Vagina (tissue), 2 donors: ENCODE results near the gene ARL10. TPM values are rescaled to one million over a fixed set of nuclear protein-coding genes. Genes with fewer than 3 reads are reported as not detected.
"Not testable (repeated sequence)": the region's sequence is repeated elsewhere in the genome, so short reads cannot be mapped to it uniquely, and the experiment has no call there.

ENCODE experiments used
- DNase-seq, 2 donors: peaks; one replicate each; pipeline ENCODE4 v3.0.0-alpha.2; 2017; ENCODE audit errors: extremely low spot score in 2 of 2
- H3K27ac ChIP-seq: fragments of 200-600 bp; sonication (generic); one replicate; pipeline ENCODE4 v1.5.1; 2019
- H3K27me3 ChIP-seq: fragments of 200-600 bp; sonication (generic); one replicate; pipeline ENCODE4 v1.5.1; 2019
- H3K36me3 ChIP-seq, 2 donors: fragments of 200-600 bp; sonication (generic); one replicate each; pipeline ENCODE4 v1.5.1; 2017 to 2019
- H3K4me1 ChIP-seq: fragments of 200-600 bp; sonication (generic); one replicate; pipeline ENCODE4 v1.5.1; 2019
- H3K4me3 ChIP-seq, 2 donors: fragments of 200-600 bp; sonication (generic); 1 replicate in 1 of 2; 2 replicates in 1 of 2; pipeline ENCODE4 v1.5.1; 2016 to 2019
- H3K9me3 ChIP-seq: fragments of 200-600 bp; sonication (generic); one replicate; pipeline ENCODE4 v1.5.1; 2019
- POLR2A ChIP-seq, 2 donors: fragments of 450-650 bp; IDR thresholded peaks; one replicate each; pipeline ENCODE4 v1.6.1; 2017; ENCODE audit warnings: antibody characterized with exemption in 2 of 2, mild to moderate bottlenecking in 2 of 2, moderate library complexity in 2 of 2
- POLR2AphosphoS5 ChIP-seq, 2 donors: sonication (generic); formaldehyde crosslinking; IDR thresholded peaks; one replicate each; pipeline ENCODE4 v1.9.0; 2017; ENCODE audit warnings: antibody characterized with exemption in 2 of 2, mild to moderate bottlenecking in 2 of 2, low read depth in 1 of 2; ENCODE audit not compliant: insufficient read depth in 1 of 2
- intact Hi-C: fragments of 100-400 bp; cut with DNase I; formaldehyde crosslinking; loops from one replicate; pipeline ENCODE4 v1.15.1; 2023
- total RNA-seq: library from RNA; depleted of rRNA; stranded (reverse); fragments of >200 nt; gene quantifications from one replicate; pipeline ENCODE4 v1.2.3, GENCODE V29; 2016
- TF ChIP-seq, protein P1 (sequence below), 3 experiments: fragments of 450-650 bp in 2 of 3; fragments of 200-600 bp in 1 of 3; sonication (generic) in 1 of 3; IDR thresholded peaks; one replicate each; pipeline ENCODE4 v1.5.1; 2017 to 2019; ENCODE audit warnings: antibody characterized with exemption in 3 of 3, mild to moderate bottlenecking in 2 of 3, moderate library complexity in 2 of 3

ARL10 gene
- total RNA-seq, 1 donor from 2014 or later, result 9.8 TPM

DNA sequence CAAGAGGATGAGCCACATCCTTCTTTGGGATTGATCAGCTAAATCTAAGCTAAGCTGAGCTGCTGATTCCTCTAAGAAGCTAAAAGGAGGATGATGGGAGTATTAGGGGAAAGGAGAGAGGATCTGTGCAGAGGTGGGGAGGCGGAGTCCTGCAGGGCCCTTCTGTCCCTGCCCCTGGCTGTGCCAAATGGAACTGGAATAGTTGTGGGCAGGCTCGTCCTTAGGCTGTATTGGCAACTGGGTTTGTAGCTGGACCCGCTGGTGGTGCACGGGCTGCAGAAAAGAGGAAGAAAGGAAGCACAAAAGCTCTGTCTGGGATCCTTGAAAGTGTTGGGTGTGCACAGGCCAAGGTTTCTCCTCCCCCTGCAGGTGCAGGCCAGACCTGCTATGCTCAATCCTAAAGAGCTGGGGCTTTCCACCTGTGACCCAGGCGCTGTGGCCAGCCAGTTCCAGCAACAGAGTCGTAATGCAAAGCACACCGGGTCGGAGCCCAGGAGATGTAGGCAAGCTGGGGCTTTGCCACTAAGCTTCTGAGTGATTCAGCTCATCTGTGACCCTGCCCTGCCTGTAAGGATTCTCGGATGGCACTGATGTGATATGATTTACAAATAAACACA is 41.3 kb downstream of the ARL10 start:
- no peaks in the 10 kb centered on the region for H3K9me3 ChIP-seq
- peaks cover 0 to 41% of the 10 kb centered on the region in 2 donors for H3K36me3 ChIP-seq
- DNase-seq, result no peak
- intact Hi-C loops, result no loop called here
- H3K4me1 ChIP-seq, result peaks cover 64% of the 10 kb centered on the region
- H3K4me3 ChIP-seq, result no peak overlapping the region
- H3K27me3 ChIP-seq, result no peaks in the 10 kb centered on the region
- H3K27ac ChIP-seq, result peak overlapping the region; percentile 73
- TF ChIP-seq POLR2AphosphoS5 (IDR thresholded peaks at IDR 0.05; ENCODE audit: insufficient read depth in 1 of 2, low read depth in 1 of 2) (no peak), POLR2A (IDR thresholded peaks at IDR 0.05) (no peak)
- TF ChIP-seq, protein P1, sequence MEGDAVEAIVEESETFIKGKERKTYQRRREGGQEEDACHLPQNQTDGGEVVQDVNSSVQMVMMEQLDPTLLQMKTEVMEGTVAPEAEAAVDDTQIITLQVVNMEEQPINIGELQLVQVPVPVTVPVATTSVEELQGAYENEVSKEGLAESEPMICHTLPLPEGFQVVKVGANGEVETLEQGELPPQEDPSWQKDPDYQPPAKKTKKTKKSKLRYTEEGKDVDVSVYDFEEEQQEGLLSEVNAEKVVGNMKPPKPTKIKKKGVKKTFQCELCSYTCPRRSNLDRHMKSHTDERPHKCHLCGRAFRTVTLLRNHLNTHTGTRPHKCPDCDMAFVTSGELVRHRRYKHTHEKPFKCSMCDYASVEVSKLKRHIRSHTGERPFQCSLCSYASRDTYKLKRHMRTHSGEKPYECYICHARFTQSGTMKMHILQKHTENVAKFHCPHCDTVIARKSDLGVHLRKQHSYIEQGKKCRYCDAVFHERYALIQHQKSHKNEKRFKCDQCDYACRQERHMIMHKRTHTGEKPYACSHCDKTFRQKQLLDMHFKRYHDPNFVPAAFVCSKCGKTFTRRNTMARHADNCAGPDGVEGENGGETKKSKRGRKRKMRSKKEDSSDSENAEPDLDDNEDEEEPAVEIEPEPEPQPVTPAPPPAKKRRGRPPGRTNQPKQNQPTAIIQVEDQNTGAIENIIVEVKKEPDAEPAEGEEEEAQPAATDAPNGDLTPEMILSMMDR (IDR thresholded peaks at IDR 0.05), result no peak

DNA sequence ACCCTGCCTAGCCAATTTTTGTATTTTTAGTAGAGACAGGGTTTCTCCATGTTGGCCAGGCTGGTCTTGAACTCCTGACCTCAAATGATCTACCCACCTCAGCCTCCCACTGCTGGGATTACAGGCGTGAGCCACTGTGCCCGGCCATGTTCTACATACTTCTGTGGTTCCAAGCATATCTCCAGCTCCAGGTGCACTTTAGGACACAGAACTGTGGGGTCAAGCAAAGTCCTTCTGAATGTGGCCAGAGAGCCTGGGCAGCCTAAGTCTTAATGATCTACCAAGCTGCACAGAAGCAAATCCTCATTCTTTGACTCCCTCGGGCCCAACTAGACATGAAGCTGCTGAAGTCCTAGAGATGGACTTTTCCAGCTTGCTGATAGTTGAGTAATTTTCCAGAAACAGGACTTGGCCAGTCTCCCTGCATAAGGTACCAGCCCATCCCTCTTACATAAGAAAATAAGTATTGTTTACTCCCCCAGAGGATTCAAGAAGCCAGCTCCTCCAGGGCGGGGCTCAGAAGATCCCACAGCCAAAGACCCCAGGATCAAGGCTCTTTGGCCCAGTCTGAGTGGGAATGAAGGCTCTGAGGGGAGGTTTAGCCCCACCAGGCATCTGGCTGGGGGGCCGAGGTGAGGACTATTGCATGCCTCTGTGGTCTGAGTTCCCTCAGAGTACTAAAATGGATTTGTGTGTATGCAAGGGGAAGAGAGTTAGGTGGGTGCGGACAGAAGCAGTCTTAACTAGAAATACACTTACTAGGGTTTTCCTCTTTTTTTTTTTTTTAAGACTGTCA is 42.4 kb downstream of the ARL10 start:
- peak overlapping the region; percentile 73 for H3K27ac ChIP-seq
- no peak overlapping the region for H3K4me3 ChIP-seq
- no peak for DNase-seq
- H3K27me3 ChIP-seq, result no peaks in the 10 kb centered on the region
- intact Hi-C loops, result no loop called here
- TF ChIP-seq, protein P1 (IDR thresholded peaks at IDR 0.05), result no peak
- TF ChIP-seq POLR2AphosphoS5 (IDR thresholded peaks at IDR 0.05; ENCODE audit: insufficient read depth in 1 of 2, low read depth in 1 of 2), result peak in 1 of 2 donors; percentile 22
- no peak for TF ChIP-seq POLR2A (IDR thresholded peaks at IDR 0.05)
- H3K36me3 ChIP-seq, result peaks cover 0 to 38% of the 10 kb centered on the region in 2 donors
- H3K9me3 ChIP-seq, result no peaks in the 10 kb centered on the region
- peaks cover 64% of the 10 kb centered on the region for H3K4me1 ChIP-seq

DNA sequence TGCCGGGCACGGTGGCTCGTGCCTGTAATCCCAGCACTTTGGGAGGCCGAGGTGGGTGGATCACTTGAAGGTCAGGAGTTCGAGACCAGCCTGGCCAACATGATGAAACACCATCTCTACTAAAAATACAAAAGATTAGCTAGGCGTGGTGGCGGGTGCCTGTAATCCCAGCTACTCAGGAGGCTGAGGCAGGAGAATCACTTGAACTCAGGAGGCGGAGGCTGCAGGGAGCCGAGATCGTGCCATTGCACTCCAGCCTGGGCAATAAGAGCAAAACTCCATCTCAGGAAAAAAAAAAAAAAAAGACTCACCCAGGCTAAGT is 42.9 kb downstream of the ARL10 start:
- H3K9me3 ChIP-seq, H3K27me3 ChIP-seq, intact Hi-C loops, DNase-seq, H3K4me3 ChIP-seq: not testable (repeated sequence)
- Histone ChIP-seq H3K36me3 (peaks cover 0 to 38% of the 10 kb centered on the region in 2 donors), H3K4me1 (peaks cover 64% of the 10 kb centered on the region), H3K27ac (peak overlapping the region; percentile 73)

DNA sequence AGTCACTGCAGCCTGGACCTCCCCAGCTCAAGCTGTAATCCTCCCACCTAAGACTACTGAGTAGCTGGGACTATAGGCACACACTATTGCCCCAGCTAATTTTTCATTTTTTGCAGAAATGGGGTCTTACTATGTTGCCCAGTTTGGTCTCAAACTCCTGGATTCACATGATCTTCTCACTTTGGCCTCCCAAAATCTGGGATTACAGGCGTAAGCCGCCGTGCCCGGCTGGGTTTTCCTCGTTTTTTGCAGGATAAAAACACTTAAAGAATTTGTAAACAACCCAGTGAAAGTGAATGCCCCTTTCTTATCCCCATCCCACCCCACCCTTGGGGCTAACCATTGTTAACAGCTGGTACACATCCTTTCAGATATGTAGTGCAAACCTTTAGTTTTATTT is 43.3 kb downstream of the ARL10 start:
- no peak for DNase-seq
- no peaks in the 10 kb centered on the region for H3K27me3 ChIP-seq
- H3K27ac ChIP-seq, result peak overlapping the region; percentile 73
- H3K9me3 ChIP-seq, result no peaks in the 10 kb centered on the region
- H3K4me3 ChIP-seq, result no peak overlapping the region
- H3K36me3 ChIP-seq, result peaks cover 0 to 38% of the 10 kb centered on the region in 2 donors
- TF ChIP-seq, protein P1 (IDR thresholded peaks at IDR 0.05), result no peak
- TF ChIP-seq POLR2AphosphoS5 (IDR thresholded peaks at IDR 0.05; ENCODE audit: insufficient read depth in 1 of 2, low read depth in 1 of 2), result no peak
- no peak for TF ChIP-seq POLR2A (IDR thresholded peaks at IDR 0.05)
- intact Hi-C loops, result no loop called here
- peaks cover 65% of the 10 kb centered on the region for H3K4me1 ChIP-seq

DNA sequence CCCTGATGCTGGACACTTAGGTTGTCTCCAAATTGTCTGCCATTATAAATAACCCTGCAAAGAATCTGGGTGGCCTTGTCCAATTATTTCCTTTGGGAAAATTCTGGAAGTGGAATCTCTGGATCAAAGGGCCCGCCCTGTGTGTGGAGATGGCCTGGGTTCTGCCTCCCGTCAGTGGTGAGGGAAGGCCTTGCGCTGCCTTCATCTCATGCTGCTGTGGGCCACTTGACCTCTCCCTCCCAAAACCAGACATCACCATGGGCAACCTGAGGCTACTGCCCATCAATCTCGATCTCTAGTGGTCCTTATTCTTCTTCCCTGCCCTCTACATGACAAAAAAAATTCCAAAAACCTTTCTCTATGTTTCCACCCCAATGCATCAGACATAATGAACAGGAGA is 44.5 kb downstream of the ARL10 start:
- intact Hi-C loops, result no loop called here
- peaks cover 0 to 32% of the 10 kb centered on the region in 2 donors for H3K36me3 ChIP-seq
- H3K4me1 ChIP-seq, result peaks cover 77% of the 10 kb centered on the region

More for the DNA sequence above, 44.5 kb downstream of the ARL10 start:
- H3K27me3 ChIP-seq, result no peaks in the 10 kb centered on the region
- no peak for DNase-seq
- H3K27ac ChIP-seq, result peak overlapping the region; percentile 58
- H3K9me3 ChIP-seq, result no peaks in the 10 kb centered on the region
- no peak overlapping the region for H3K4me3 ChIP-seq
- TF ChIP-seq POLR2AphosphoS5 (IDR thresholded peaks at IDR 0.05; ENCODE audit: insufficient read depth in 1 of 2, low read depth in 1 of 2), result no peak
- TF ChIP-seq POLR2A (IDR thresholded peaks at IDR 0.05), result no peak
